Liver (tissue), 9 donors: ENCODE results near the gene MYBPC3. TPM values are rescaled to one million over a fixed set of nuclear protein-coding genes. Genes with fewer than 3 reads are reported as not detected.

Experiments used
- DNase-seq: peaks from one replicate; pipeline ENCODE4 v3.0.0-alpha.2; 2017; ENCODE audit warnings: low spot score
- H3K27ac ChIP-seq, 2 donors: one replicate each; pipeline ENCODE4 v1.7.0; 2013; ENCODE audit warnings: inconsistent platforms in 2 of 2, low read length in 2 of 2, control low read depth in 1 of 2, low read depth in 1 of 2, mild to moderate bottlenecking in 1 of 2
- H3K27me3 ChIP-seq, 4 donors: one replicate each; pipeline versions ENCODE4 v1.6.1 to v1.7.0; 2013; ENCODE audit warnings: low read length in 3 of 4, inconsistent platforms in 1 of 4, mild to moderate bottlenecking in 1 of 4, moderate library complexity in 1 of 4; ENCODE audit not compliant: control insufficient read depth in 4 of 4, insufficient read depth in 4 of 4
- H3K36me3 ChIP-seq, 4 donors: one replicate each; pipeline versions ENCODE4 v1.6.1 to v1.7.0; 2013; ENCODE audit warnings: low read length in 3 of 4, mild to moderate bottlenecking in 3 of 4, low read depth in 1 of 4, moderate library complexity in 1 of 4; ENCODE audit not compliant: control insufficient read depth in 4 of 4, insufficient read depth in 3 of 4
- H3K4me1 ChIP-seq, 4 donors: one replicate each; pipeline versions ENCODE4 v1.6.1 to v1.7.0; 2013; ENCODE audit warnings: low read length in 3 of 4, mild to moderate bottlenecking in 3 of 4, moderate library complexity in 1 of 4; ENCODE audit not compliant: control insufficient read depth in 4 of 4, insufficient read depth in 4 of 4
- H3K4me3 ChIP-seq, 3 donors: one replicate each; pipeline versions ENCODE4 v1.6.1 to v1.7.0; 2013; ENCODE audit warnings: low read length in 3 of 3, control low read depth in 1 of 3, low read depth in 1 of 3, mild to moderate bottlenecking in 1 of 3
- H3K9ac ChIP-seq, 2 donors: one replicate each; pipeline ENCODE4 v1.7.0; 2013; ENCODE audit warnings: low read length in 2 of 2, mild to moderate bottlenecking in 2 of 2, moderate library complexity in 2 of 2, control low read depth in 1 of 2, low read depth in 1 of 2
- H3K9me3 ChIP-seq, 4 donors: one replicate each; pipeline versions ENCODE4 v1.6.1 to v1.7.0; 2013; ENCODE audit warnings: low read length in 3 of 4; ENCODE audit not compliant: control insufficient read depth in 4 of 4
- CTCF ChIP-seq: fragments of 150-350 bp; IDR thresholded peaks from 2 replicates; pipeline ENCODE4 v1.5.1; 2017; ENCODE audit warnings: improper control_type of control experiment, low read depth, low read length; ENCODE audit not compliant: missing input control
- EGR1 ChIP-seq, 2 donors: IDR thresholded peaks; 2 replicates each; pipeline ENCODE4 v1.6.1; 2016 to 2018; ENCODE audit warnings: antibody characterized with exemption in 2 of 2, low read depth in 2 of 2
- FOXA1 ChIP-seq: IDR thresholded peaks from 2 replicates; pipeline ENCODE4 v1.6.1; 2016; ENCODE audit warnings: antibody characterized with exemption
- FOXA2 ChIP-seq: IDR thresholded peaks from 2 replicates; pipeline ENCODE4 v1.6.1; 2016; ENCODE audit warnings: antibody characterized with exemption
- GABPA ChIP-seq, 2 donors: IDR thresholded peaks in 1 of 2; conservative IDR thresholded peaks in 1 of 2; 2 replicates each; pipeline ENCODE4 v1.6.1; 2016; ENCODE audit warnings: antibody characterized with exemption in 2 of 2, mild to moderate bottlenecking in 1 of 2, moderate library complexity in 1 of 2
- HNF4A ChIP-seq, 2 donors: conservative IDR thresholded peaks; 2 replicates each; pipeline ENCODE4 v1.6.1; 2016; ENCODE audit warnings: antibody characterized with exemption in 2 of 2, mild to moderate bottlenecking in 2 of 2
- HNF4G ChIP-seq: IDR thresholded peaks from 2 replicates; pipeline ENCODE4 v1.6.1; 2016; ENCODE audit warnings: antibody characterized with exemption
- JUND ChIP-seq, 2 donors: IDR thresholded peaks; 2 replicates each; pipeline ENCODE4 v1.6.1; 2016; ENCODE audit warnings: antibody characterized with exemption in 2 of 2
- NR2F2 ChIP-seq: IDR thresholded peaks from 2 replicates; pipeline ENCODE4 v1.6.1; 2016; ENCODE audit warnings: antibody characterized with exemption
- RAD21 ChIP-seq, 2 donors: IDR thresholded peaks; 2 replicates each; pipeline ENCODE4 v1.6.1; 2016; ENCODE audit warnings: antibody characterized with exemption in 2 of 2, mild to moderate bottlenecking in 2 of 2
- RXRA ChIP-seq, 2 donors: IDR thresholded peaks; 2 replicates each; pipeline ENCODE4 v1.6.1; 2017 to 2018; ENCODE audit warnings: antibody characterized with exemption in 2 of 2, mild to moderate bottlenecking in 1 of 2
- SP1 ChIP-seq: IDR thresholded peaks from 2 replicates; pipeline ENCODE4 v1.6.1; 2018; ENCODE audit warnings: antibody characterized with exemption, mild to moderate bottlenecking
- TAF1 ChIP-seq: conservative IDR thresholded peaks from 2 replicates; pipeline ENCODE4 v1.6.1; 2016; ENCODE audit warnings: antibody characterized with exemption, mild to moderate bottlenecking
- YY1 ChIP-seq: IDR thresholded peaks from 2 replicates; pipeline ENCODE4 v1.6.1; 2016; ENCODE audit warnings: antibody characterized with exemption, mild to moderate bottlenecking
- ZBTB33 ChIP-seq: IDR thresholded peaks from 2 replicates; pipeline ENCODE4 v1.6.1; 2016; ENCODE audit warnings: antibody characterized with exemption
- WGBS: extraction: QIAGEN DNeasy Blood & Tissue Kit; methylation state at CpG from one replicate; pipeline ENCODE4 v1.1.7; 2013; 5-methylcytosine and 5-hydroxymethylcytosine counted together
- polyA plus RNA-seq, 2 donors: library from polyadenylated mRNA; stranded (reverse) in 1 of 2; unstranded in 1 of 2; fragments of 200-250 nt in 1 of 2; fragments of >200 nt in 1 of 2; fragmentation: Nextera tagmentation in 1 of 2; extraction: Ambion mirVana in 1 of 2; gene quantifications; one replicate each; pipeline versions ENCODE4 v1.2.1 to v1.2.3, GENCODE V29; 2013 to 2015
- total RNA-seq, 2 donors: library from RNA; depleted of rRNA; stranded (reverse); fragments of >200 nt; gene quantifications; one replicate each; pipeline ENCODE4 v1.2.3, GENCODE V29; 2014
- TF ChIP-seq, protein P1 (sequence below): IDR thresholded peaks from 2 replicates; pipeline ENCODE4 v1.6.1; 2016; ENCODE audit warnings: antibody characterized with exemption, mild to moderate bottlenecking
- donor health status: healthy.
- donor health status: healthy.
- donor health status: healthy.
- donor health status: healthy.
- donor health status: healthy.

MYBPC3 gene
- total and polyA plus RNA-seq, 4 donors = 0.01 to 0.25 TPM; not detected in 2

DNA sequence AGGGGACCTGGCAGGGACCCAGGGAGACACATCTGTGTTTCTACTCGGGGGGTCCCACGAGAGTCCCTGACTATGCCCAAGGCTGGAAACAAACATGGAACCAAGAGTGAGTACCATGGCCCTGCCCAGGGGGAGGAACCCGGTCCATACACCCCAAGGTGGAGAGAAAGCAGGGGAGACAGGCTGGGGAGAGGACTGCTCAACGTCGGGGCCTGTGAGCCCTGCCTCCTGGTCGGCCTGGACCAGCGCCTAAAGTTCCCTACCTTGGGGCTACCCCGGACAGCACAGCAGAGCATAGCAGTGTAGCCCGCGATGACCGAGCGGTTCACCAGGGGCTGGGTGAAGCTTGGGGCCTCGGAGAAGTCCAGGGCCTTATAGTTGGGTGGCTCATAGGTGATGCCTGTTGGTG lies 20.2 kb downstream of the MYBPC3 start:
- H3K27me3 ChIP-seq = no peaks in the 10 kb centered on the region
- no peak overlapping the region for H3K9ac ChIP-seq
- H3K36me3 ChIP-seq = peaks cover 5 to 33% (median 9%) of the 10 kb centered on the region in 4 donors
- TF ChIP-seq NR2F2 = no peak
- no peak for TF ChIP-seq GABPA (IDR thresholded peaks at IDR 0.05 in 1 of 2, conservative IDR thresholded peaks at IDR 0.05 in 1 of 2)
- TF ChIP-seq JUND (IDR thresholded peaks at IDR 0.05) = no peak
- TF ChIP-seq FOXA1 = no peak
- no peak for TF ChIP-seq YY1
- TF ChIP-seq, protein P1, sequence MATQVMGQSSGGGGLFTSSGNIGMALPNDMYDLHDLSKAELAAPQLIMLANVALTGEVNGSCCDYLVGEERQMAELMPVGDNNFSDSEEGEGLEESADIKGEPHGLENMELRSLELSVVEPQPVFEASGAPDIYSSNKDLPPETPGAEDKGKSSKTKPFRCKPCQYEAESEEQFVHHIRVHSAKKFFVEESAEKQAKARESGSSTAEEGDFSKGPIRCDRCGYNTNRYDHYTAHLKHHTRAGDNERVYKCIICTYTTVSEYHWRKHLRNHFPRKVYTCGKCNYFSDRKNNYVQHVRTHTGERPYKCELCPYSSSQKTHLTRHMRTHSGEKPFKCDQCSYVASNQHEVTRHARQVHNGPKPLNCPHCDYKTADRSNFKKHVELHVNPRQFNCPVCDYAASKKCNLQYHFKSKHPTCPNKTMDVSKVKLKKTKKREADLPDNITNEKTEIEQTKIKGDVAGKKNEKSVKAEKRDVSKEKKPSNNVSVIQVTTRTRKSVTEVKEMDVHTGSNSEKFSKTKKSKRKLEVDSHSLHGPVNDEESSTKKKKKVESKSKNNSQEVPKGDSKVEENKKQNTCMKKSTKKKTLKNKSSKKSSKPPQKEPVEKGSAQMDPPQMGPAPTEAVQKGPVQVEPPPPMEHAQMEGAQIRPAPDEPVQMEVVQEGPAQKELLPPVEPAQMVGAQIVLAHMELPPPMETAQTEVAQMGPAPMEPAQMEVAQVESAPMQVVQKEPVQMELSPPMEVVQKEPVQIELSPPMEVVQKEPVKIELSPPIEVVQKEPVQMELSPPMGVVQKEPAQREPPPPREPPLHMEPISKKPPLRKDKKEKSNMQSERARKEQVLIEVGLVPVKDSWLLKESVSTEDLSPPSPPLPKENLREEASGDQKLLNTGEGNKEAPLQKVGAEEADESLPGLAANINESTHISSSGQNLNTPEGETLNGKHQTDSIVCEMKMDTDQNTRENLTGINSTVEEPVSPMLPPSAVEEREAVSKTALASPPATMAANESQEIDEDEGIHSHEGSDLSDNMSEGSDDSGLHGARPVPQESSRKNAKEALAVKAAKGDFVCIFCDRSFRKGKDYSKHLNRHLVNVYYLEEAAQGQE = no peak
- no peak for TF ChIP-seq HNF4G
- TF ChIP-seq HNF4A (conservative IDR thresholded peaks at IDR 0.05) = no peak
- TF ChIP-seq ZBTB33 = no peak
- no peak for TF ChIP-seq FOXA2
- no peak for TF ChIP-seq CTCF
- TF ChIP-seq SP1 = no peak
- no peak for TF ChIP-seq TAF1
- no peak for TF ChIP-seq RXRA (IDR thresholded peaks at IDR 0.05)
- 92% methylated on average over 13 of the region's 13 CpGs for WGBS
- no peaks in the 10 kb centered on the region for H3K9me3 ChIP-seq
- H3K4me3 ChIP-seq = no peak overlapping the region
- DNase-seq = no peak
- no peaks in the 10 kb centered on the region for H3K4me1 ChIP-seq
- no peak overlapping the region for H3K27ac ChIP-seq

DNA sequence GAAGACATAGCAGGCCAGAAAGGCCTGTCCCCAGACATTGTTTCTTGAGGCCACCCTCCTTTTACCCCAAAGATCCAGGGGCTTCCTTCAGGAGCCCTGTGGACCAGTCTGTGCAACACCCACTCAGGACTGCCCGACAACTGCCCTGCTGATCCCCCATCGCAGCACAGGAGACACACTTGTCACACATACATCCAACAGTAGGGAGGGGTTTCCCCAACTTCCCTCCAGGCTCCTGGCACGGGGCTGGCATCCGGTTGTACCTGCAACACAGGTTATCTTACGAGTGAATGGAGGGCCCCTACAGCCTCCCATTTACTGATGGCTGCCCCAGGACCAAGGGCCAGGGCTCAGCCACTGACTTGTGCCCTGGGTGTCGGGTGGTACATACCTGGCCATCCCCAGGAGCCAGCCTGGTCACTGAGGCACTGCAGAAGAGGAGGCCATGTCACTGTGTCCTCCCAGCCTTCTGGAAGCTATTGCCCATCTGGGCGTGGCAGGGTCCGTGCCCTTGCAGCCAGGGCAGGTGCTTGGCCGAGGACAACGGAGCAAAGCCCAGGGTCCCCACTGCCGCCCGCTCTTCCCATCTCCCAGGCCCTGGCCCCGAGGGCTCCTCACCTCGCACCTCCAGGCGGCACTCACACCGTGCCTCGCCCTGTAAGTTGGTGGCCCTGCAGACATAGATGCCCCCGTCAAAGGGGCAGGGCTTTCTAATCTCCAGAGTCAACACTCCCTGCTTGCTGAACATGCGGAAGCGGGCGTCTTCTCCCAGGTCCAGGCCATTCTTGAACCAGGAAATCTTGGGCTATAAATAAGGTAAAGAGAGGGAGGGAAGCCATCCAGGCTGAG lies 20.8 kb downstream of the MYBPC3 start:
- Histone ChIP-seq H3K4me3 (no peak overlapping the region), H3K27me3 (no peaks in the 10 kb centered on the region), H3K27ac (no peak overlapping the region), H3K9ac (no peak overlapping the region), H3K4me1 (no peaks in the 10 kb centered on the region), H3K9me3 (no peaks in the 10 kb centered on the region), H3K36me3 (peaks cover 10 to 39% (median 14%) of the 10 kb centered on the region in 4 donors)
- no peak for DNase-seq
- WGBS = 82% methylated on average over 21 of the region's 21 CpGs
- TF ChIP-seq RXRA (IDR thresholded peaks at IDR 0.05) (no peak), RAD21 (IDR thresholded peaks at IDR 0.05) (no peak), JUND (IDR thresholded peaks at IDR 0.05) (no peak), NR2F2 (no peak), CTCF (no peak), EGR1 (IDR thresholded peaks at IDR 0.05; ENCODE audit: low read depth in 2 of 2) (no peak), FOXA2 (no peak), YY1 (no peak)
